ENCODE data around the gene ANK3. TPM values are rescaled to one million over a fixed set of nuclear protein-coding genes. Genes with fewer than 3 reads are reported as not detected.
A peak's percentile ranks its signal among the peaks of the same experiment; 100 is the strongest.

ANK3 gene
- total RNA-seq, 1 donor from 2014 or later = under 0.01 TPM

DNA sequence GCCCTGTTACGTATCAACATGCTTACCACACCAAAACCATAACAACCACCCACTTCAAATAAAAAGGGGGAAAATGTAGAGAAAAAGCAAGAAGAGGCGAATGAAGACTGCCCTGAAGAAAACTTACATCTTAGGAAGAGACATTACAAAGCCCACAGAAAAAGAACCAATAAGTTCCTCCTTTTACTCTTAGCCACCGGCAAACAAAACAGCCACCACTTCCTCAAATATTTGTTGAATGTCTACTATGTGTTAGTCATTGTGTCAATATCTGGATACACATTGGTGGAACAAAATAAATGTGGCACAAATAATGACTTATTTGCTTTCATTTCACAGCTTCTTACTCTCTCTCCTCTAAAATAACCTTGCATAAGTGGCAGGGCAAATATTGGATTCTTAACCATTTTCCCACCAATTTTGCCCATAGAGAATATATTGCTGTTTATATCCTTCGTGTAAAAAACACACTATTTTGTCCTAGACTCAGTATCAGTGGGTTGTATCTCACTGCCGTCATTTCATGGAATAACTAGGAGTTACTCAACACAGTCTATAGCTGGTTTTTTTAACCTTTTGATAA, 106.8 kb downstream of the ANK3 start:
- peak; percentile 61 to 81 for DNase-seq (ENCODE audit: low read depth in 2 of 2)

DNA sequence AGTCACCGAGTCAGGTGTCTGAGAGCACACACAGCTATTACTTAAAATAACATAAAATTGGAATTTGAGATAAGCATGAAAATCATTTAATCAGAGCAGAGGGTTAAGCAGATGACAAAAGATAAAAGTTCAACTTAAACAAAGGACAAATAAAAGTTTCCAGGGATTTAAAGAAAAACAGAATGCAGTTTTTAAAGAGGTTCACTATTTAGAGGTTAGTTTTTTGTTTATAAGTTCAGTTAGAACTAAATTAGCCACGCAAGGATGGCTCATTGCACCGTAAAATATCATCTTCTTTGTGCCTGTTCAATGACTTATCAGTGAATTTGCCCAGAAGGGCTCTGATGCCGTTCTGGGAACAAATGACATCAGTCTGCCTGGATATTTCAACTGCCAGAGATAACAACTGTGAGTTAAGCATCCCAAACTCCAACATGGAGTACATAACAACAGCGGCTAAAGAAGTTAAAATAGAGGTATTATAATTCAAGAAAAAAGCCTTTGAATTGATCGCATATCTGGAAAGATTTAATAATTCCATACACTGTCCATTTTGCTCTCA, 107.8 kb downstream of the ANK3 start:
- DNase-seq (ENCODE audit: low read depth in 2 of 2) = peak in 1 of 2 donors; percentile 37

DNA sequence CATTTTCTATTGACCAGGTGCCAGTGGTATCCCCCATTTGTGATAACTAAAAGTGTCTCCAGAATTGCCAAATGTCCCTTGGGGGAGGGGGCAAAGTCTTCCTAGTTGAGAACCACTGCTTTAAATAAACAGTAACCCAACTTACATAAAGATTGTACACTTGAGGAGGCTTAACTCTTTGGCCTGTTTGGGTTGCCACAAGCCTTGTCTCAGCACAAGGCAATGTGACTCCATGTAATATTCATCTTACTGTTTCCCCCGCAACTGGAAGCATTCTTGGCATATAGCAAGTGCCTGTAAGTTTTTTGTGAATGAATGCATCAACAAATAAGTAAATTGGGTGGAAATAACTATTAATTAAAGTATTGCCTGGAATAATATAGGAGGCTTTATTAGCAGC, 108.3 kb downstream of the ANK3 start:
- DNase-seq (ENCODE audit: low read depth in 2 of 2) = peak in 1 of 2 donors; percentile 13

DNA sequence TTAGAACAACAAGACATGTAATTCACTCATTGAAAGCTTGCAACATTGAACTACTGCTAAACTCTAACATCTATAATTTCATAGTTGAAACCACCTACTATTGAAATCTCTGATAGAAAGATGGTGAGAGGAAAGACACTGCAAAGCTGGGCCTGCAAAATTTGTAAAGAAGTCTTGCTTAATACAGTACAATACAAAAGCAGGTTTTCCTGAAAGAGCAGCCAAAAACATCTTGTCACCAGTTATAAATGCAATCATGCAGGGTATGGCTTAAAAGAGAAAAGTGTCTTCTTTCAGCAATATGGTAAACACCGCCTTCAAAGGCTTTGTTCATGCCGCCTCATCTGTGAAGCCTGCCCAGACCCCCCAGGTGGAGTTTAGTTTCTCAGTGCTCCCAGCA, 109.2 kb downstream of the ANK3 start:
- no peak for DNase-seq (ENCODE audit: low read depth in 2 of 2)

DNA sequence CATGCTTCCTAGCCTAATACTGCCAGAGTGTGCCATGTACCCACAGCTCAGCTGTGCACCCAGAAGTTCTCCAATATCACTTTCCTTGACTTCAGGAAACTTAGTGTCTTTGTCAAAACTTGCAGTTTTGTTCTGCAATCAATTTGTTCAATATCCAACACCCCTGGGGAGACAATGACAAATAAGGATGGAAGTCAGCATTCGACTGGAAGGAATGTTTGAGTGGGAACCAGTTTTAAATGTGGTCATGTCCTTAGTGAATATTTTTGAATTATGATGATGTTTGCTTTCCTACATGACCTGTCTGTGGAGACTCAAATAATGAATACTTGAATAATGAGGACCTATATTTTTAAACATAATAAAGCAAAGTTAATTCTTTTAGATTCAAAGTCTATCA, 112.0 kb downstream of the ANK3 start:
- DNase-seq (ENCODE audit: low read depth in 2 of 2) = no peak

DNA sequence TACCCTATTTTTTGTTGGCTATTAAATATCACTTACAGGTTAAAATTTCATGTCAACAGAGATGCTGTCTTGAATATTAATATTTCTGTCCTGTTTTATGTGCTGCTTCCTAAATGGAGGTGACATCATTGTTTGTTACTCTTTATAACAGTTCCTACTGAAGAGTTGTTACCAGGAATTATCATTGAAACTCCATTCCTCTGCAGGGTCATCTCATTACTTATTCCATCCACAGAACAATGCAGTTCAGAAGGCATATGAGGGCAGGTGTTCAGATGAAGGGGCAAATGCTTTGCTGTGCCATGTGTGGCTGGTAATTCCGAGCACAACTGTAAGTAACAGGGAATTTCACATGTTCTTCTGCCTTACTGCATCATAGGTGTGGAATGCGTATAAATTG, 113.4 kb downstream of the ANK3 start:
- no peak for DNase-seq (ENCODE audit: low read depth in 2 of 2)

DNA sequence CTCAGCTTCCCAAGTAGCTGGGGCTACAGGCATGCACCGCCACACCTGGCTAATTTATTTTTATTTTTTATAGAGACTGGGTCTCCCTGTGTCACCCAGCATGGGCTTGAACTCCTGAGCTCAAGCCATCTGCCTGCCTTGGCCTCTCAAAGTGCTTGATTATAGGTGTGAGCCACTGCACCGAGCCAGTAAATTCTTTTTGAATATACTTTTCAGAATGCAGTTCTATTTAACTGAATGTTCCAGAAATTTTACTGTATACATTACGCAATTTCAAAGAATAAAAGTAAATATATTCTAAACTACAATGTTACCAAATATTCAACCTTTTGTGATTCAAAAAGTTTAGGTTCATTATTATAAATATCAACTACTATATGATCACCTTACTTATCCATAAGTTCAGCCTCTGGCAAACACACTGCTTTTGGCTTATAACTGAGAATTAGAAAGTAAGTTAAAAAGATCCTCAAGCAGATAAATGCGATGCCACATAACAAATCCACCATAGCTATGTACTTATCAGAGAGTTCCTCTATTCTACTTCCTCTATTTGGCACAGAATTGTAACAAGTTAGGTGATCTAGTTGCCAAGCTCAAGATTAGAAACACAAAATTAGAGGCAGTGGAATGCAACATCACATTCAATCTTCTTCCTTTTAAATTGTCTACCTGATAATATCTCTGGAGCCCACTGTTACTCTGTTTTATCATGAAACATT, 118.2 kb downstream of the ANK3 start:
- DNase-seq (ENCODE audit: low read depth in 2 of 2) = no peak

DNA sequence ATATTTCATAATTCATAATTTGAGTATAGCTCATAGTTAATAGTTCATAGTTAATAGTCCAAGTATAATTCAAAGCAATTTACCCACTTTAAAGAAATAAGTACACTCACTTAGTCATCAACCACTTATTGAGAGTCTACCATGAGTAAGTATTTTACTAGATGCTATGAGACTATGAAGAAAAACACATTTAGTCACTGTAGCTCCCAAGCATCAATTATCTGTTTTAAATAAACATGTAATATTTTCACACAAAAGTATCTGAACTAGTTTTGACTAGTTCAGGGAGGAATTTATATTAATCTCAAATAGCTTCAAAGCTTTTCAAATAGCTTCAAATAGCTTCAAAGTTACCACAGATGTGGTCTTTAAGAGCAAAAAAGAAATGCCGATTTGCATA, 119.2 kb downstream of the ANK3 start:
- DNase-seq (ENCODE audit: low read depth in 2 of 2) = no peak

DNA sequence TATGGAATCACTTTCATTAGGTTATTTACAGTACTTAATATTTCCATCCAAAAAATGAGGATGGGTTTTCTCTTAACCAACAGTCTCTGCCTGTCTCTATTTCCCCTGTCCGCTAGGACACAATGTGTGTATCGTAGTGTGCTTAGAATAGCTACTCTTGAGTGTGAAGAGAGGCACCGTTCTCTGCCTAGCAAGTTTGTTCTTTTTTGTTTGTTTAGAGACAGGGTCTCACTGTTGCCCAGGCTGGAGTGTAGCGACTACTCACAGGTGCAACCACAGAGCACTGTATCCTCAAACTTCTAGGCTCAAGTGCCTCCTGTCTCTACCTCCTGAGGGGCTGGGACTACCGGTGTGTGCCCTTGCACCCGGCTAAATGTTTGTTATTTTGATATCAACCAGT, 121.9 kb downstream of the ANK3 start:
- no peak for DNase-seq (ENCODE audit: low read depth in 2 of 2)

DNA sequence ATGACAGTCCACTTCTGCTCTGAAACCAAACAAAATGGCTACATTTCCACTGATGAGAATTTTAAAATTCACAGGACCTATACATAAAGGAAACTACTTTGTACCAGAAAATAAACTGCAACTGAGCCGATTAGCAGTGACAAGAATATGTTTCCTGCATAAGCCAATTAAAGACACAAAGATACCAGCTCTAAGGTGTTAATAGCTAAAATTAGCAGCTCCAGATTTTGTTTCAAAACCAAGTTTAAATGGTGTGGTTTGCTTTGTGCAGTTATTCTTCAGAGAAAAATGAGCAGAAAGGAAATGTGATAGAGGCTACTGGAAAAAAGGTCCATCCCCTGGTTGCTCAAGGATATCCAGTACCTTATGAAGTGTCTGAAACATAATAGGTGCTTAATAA, 123.2 kb downstream of the ANK3 start:
- DNase-seq (ENCODE audit: low read depth in 2 of 2) = no peak

DNA sequence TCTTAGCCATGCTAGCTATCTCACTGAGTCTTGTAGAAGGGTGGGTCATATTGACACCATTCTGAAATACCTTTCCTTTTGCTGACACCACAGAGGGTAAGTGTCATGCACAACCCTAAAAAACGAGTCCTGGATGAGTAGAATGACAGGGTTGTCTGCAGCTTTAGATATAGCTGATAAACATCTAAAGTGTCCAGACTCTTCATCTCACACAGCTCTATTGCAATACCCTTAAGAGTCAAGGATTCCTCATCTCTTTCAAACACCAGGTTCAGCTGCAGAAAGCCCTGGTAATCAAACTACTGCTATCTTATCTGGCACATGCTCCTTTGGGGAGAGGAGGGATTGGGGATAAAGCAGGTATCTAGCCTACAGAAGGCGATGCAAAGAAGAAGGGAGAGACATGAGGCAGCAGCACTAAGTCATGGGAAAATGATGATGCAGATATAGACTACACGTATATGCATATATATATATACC, 127.0 kb downstream of the ANK3 start:
- no peak for DNase-seq (ENCODE audit: low read depth in 2 of 2)

DNA sequence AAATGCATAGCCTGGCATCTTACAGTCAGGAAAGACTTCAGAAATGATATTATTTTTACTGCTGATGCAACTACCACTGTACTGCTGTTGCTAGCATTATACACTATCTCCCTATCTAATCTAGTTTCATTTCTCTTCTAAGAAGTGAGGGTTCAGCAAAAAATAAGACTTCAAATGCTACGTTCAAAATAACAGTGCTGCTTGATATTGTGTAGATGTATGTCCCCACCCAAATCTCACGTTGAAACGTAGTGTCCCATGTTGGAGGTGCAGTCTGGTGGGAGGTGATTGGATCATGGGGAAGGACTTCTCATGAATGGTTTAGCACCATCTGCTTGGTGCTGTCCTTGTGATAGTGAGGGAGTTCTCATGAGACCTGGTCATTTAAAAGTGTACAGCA, 129.4 kb downstream of the ANK3 start:
- no peak for DNase-seq (ENCODE audit: low read depth in 2 of 2)

DNA sequence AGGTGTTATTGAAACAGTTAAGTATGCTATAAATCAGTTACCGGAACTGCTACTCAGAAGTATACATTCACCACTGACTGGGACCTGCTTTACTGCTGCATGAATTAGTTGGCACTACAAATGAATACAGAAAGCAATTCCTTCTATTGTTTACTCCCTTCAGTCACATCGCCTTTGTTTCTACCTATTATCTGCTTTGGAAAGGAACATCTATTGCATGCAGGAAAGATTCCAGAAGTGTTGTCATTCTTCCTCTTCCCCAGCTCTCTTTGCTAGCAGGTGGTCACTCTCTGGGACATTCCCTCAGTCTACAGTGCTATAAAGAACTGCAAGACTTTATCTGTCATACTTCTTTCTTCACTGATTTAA, 131.3 kb downstream of the ANK3 start:
- DNase-seq (ENCODE audit: low read depth in 2 of 2) = no peak

DNA sequence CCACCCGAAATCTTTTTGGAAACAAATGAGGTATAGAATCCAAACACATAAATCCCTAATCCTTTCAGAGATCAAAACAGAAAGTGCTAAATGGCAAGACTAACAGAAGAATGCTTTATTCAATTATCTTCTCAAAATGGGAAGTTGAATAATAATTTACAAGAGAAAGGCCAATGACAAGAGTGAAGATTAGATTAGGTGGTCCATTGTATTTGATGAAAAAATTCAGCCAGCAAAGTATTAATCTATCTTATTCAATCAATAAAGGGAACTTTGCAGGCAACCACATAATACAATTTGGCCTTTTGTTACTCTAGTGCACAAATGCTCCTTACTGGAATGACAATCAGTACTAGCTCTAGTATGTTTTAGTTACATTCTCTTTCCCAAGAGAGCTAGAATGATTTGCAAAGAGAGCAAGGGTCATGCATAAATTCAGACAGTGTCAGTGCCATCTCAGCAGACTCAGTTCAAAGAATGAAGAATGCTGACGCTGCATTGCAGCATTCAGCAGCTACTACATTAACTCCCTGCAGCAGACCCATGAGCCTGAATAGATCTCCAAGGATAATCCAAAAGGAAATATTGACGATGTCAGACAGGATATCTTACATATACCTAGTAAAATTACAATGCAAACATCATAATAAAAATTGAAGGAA, 131.8 kb downstream of the ANK3 start:
- no peak for DNase-seq (ENCODE audit: low read depth in 2 of 2)

DNA sequence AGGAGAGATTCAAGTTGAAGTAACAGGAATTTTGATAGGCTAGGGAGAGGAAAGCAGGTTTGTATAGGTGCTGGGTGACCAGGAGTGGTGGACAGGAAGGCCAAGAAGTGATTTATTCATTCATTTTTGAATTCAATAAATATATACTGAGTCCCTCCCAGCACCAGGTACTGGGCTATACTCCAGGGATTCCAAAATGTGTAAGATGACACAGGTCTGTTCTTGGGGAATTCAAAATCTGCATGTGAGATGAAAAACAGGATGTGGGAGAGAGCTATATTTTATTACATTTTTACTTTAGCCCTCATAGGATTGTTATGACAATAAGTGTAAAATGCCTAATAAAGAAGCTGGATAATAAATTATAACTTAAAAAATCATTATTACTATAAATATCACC, 134.9 kb downstream of the ANK3 start:
- no peak for DNase-seq (ENCODE audit: low read depth in 2 of 2)

DNA sequence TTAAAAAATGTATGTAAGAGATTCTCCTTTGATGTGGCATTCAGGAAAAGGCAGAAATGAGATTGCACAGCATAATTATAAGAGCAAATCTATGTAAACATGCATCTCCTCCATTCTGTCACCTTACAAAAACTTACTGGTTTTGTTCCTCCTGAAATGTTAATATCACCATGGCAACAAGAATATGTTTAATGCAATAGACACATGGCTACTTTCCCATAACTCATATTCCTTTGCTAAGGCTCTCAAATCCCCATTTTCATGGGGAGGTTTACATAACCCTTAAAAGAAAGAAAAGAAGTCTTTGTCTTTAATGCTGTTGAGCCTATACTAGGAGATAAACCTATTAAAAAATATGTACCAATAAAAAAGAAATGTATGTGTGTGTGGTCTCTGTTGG, 136.2 kb downstream of the ANK3 start:
- no peak for DNase-seq (ENCODE audit: low read depth in 2 of 2)

DNA sequence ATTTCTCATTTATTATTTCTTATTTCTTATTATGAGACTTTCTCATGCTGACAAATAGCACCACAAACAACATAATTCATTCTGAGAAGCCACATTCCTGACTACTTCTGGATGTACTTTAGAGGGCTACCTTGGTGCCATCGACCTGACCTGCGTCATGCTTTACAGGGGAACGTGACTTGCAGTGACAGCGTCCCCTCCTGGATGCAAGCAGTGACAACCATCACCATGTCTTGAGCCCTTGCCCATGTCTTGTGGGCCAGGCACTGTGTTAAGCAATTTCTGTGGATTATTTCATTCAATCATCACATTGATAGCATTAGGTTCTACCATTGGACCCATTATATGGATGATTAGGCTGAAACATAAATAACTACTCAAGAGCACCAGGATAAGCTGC, 137.0 kb downstream of the ANK3 start:
- no peak for DNase-seq (ENCODE audit: low read depth in 2 of 2)

DNA sequence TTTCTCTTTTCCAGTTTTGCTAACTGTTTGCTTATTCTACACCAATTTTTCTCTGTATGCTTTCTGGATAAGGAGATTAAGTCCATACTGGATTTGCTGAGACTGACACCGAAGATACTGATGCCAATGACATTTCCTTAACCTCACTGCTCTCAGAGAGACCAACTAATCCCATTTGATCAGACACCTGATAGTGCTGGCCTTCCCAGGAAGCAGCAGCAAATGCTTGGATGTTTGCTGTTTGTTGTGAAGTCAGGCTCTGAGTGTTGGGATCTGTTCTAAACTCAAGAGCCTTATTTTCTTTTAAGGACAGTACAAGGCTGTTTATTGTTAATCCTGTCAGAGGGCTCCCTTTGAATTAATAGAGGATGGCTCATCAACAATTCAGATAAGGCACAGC, 143.3 kb downstream of the ANK3 start:
- DNase-seq (ENCODE audit: low read depth in 2 of 2) = no peak

DNA sequence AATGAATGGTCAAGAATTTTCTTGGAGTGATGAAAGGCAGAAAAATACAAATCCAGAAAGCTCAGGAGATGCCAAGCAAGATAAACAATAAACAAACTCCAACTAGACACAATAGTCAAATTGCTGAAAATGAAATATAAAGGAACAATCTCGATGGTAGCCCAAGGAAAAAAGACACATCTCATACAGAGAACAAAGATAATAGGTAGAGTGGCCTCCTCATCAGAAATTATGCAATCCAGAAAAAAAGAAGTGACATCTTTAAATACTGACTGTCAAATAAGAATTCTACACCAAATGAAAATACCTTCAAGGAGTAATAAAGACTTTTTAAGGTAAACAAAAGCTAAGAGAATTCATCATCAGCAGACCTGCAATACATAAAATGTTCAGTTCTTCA, 150.4 kb downstream of the ANK3 start:
- DNase-seq (ENCODE audit: low read depth in 2 of 2) = no peak

DNA sequence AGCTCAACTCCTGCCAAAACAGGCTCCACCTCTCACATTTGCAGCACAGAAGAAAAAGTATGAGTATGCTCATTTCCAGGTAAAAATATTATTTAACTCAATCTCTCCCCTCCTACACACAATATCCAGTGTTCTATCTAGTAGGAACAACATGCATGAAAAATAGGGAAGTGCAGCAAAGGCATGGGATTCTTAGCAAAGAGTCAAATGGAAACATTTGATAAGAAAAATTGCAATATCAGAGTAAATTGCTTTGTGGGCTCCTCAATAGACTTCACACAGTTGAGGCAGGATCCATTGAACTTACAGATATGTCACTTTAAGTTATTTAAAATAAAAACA, 150.9 kb downstream of the ANK3 start:
- DNase-seq (ENCODE audit: low read depth in 2 of 2) = no peak

DNA sequence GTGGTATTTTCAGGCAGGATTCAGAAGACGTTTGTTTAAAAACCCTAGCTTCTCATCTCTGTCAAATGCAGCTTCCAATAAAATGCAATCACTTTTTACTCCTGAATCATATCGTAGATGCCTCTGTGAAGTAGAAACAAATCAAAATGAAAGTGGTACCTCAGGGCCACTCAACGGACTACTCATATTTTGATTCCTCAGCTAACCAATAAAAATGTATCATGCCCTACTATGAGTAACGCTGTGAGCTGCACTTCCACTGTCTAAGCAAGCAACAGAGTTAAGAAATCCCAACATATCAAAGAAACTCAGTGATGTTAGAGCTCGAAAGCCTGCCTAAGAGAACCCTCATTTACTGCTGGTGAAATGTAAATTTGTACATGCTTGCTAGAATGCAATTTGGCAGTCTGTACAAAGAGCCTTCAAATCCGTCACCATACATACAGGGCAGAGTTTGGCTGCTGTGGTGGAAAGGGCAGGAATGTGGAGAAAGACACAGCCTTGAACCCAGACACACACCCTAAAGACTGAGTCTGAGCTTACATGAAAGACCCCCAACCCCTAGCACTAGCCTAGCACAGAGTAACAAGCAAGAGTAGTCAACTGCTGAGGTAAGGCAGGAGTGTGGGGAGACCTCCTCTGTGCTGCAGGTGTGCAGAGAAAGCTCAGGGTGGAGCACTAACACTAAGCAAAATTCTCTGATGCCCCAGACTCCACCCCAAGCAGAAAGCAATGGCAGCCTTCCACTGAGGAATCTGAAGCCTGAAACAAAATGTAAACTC, 151.5 kb downstream of the ANK3 start:
- DNase-seq (ENCODE audit: low read depth in 2 of 2) = peak; percentile 29 to 62
